ENCODE measurements around the gene PRDM7. TPM values are rescaled to one million over a fixed set of nuclear protein-coding genes. Genes with fewer than 3 reads are reported as not detected.

PRDM7 gene
- total RNA-seq, 1 experiment from 2014 or later, result not detected

DNA sequence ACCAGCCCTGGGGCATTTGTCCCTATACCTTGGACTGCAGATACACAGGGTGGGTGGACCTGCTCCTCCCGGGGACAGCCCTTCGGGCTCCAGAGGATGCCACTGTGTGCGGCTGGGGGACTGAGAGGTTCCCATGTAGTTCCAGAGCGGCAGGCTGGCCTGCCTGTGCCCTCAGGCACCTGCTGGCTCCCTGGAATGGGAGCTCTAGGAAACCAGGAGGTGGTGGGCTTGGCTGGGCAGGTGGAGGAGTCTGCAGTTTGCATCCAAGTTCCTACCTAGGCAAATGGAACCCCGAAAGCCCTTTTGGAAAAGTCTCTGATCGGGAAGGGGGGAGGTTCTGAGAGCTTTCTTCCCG, 58.9 kb downstream of the PRDM7 start:
- Mint-ChIP-seq H3K27ac (ENCODE audit: low read depth, unreplicated experiment) (no peak overlapping the region), H3K36me3 (ENCODE audit: insufficient read depth, unreplicated experiment) (no peaks in the 10 kb centered on the region)
- intact Hi-C loops (cut with micrococcal nuclease), result no loop called here

DNA sequence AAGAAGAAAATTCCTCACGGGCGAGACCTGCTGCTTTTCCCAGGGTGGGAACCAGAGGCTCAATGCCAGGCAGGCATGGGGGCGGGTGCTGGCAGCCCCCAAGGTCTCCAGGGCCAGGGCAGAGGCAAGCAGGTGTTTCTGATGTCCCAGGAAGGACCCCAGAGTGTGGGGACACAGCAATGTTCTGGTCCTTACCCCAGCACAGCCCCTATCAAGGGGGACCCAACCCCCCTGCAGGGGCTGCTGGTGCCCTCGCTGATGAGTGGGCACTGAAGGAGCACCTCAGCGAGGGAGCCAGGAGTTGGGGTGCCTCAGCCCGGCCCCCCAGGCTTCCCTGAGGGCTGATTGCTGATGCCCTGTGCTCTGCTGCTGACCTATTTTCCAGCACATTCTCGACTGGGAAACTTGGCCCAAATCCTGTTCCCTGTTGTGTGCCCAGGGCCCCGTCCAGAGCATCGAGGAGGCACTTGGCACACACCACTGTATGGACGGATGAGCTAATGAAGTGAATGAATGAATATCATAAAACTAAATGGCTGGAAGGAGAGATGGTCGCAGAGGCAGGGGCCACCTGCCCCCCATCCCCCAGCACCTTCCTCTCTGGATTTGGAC, 60.7 kb downstream of the PRDM7 start:
- BruUV-seq (replicated peaks), result no TSS peak
- CTCF ChIA-PET, result interaction anchor here (0.6 kb wide), 1 partner anchor 14 kb away, joined by 4 read pairs; no protein-coding TSS in a partner anchor
- Mint-ChIP-seq H3K27ac (ENCODE audit: low read depth, unreplicated experiment) (no peak overlapping the region), H3K4me1 (ENCODE audit: insufficient read depth, unreplicated experiment) (peaks cover 5% of the 10 kb centered on the region), H3K9me3 (ENCODE audit: unreplicated experiment) (no peaks in the 10 kb centered on the region), H3K4me3 (ENCODE audit: unreplicated experiment) (no peak overlapping the region), H3K27me3 (ENCODE audit: insufficient read depth, unreplicated experiment) (no peaks in the 10 kb centered on the region), H3K36me3 (ENCODE audit: insufficient read depth, unreplicated experiment) (no peaks in the 10 kb centered on the region)
- POLR2A ChIA-PET, result no interaction called here
- intact Hi-C loops (cut with micrococcal nuclease), result no loop called here
- TF ChIP-seq, protein P1, sequence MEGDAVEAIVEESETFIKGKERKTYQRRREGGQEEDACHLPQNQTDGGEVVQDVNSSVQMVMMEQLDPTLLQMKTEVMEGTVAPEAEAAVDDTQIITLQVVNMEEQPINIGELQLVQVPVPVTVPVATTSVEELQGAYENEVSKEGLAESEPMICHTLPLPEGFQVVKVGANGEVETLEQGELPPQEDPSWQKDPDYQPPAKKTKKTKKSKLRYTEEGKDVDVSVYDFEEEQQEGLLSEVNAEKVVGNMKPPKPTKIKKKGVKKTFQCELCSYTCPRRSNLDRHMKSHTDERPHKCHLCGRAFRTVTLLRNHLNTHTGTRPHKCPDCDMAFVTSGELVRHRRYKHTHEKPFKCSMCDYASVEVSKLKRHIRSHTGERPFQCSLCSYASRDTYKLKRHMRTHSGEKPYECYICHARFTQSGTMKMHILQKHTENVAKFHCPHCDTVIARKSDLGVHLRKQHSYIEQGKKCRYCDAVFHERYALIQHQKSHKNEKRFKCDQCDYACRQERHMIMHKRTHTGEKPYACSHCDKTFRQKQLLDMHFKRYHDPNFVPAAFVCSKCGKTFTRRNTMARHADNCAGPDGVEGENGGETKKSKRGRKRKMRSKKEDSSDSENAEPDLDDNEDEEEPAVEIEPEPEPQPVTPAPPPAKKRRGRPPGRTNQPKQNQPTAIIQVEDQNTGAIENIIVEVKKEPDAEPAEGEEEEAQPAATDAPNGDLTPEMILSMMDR (IDR thresholded peaks at IDR 0.05; ENCODE audit: unreplicated experiment), result no peak
- DNase-seq (ENCODE audit: unreplicated experiment), result no peak

More for the DNA sequence above, 58.9 kb downstream of the PRDM7 start:
- Mint-ChIP-seq H3K4me1 (ENCODE audit: insufficient read depth, unreplicated experiment) (peaks cover 5% of the 10 kb centered on the region), H3K27me3 (ENCODE audit: insufficient read depth, unreplicated experiment) (no peaks in the 10 kb centered on the region), H3K4me3 (ENCODE audit: unreplicated experiment) (peak overlapping the region; percentile 71), H3K9me3 (ENCODE audit: unreplicated experiment) (no peaks in the 10 kb centered on the region)
- BruUV-seq (replicated peaks), result no TSS peak
- TF ChIP-seq, protein P1 (IDR thresholded peaks at IDR 0.05; ENCODE audit: unreplicated experiment), result no peak
- peak; percentile 6 for DNase-seq (ENCODE audit: unreplicated experiment)
- POLR2A ChIA-PET, result interaction anchor here (2.1 kb wide), 1 partner anchor 45 kb away, joined by 5 read pairs; no protein-coding TSS in a partner anchor
- CTCF ChIA-PET, result interaction anchor here (0.6 to 1.3 kb wide), 3 partner anchors 26 to 318 kb away, joined by 3 to 4 read pairs (median 3); no protein-coding TSS in a partner anchor

DNA sequence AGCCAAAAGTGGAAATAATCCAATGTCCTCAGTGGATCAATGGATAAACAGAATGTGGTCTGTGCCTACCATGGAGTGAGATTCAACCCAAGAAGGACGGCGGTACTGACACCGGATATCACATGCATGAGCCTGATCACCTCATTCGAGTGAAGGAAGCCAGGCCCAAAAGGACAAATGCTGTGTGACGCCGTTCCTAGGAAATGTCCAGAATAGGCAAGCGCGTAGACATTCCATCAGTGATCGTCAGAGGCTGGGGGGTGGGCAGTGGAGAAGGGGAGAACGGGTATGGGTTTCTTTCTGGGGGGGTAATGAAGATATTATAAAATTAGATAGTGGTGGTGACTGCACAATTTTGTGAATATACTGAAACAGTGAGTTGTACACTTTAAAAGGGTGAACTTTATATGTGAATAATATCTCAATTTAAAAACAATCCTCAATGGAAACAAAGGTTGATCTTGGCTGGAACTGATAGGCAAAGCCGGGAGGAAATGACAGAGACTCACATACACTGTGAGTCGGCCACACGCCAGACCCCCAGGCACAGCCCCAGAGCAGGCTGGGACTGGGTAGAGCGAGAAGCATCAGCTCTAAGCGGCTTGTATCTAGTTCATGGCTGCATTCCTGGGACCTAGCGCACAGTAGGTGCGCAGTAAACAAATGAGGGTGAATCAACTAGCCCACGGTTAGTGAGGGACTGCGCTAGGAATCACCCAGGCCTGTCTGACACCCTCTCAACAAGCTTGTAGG, 61.4 kb downstream of the PRDM7 start:
- no peak overlapping the region for H3K4me3 Mint-ChIP-seq (ENCODE audit: unreplicated experiment)
- CTCF ChIA-PET, result interaction anchor here (0.6 kb wide), 1 partner anchor 14 kb away, joined by 4 read pairs; no protein-coding TSS in a partner anchor
- H3K27ac Mint-ChIP-seq (ENCODE audit: low read depth, unreplicated experiment), result no peak overlapping the region
- BruUV-seq (replicated peaks), result no TSS peak
- no peaks in the 10 kb centered on the region for H3K36me3 Mint-ChIP-seq (ENCODE audit: insufficient read depth, unreplicated experiment)
- H3K9me3 Mint-ChIP-seq (ENCODE audit: unreplicated experiment), result no peaks in the 10 kb centered on the region
- intact Hi-C loops (cut with micrococcal nuclease), result no loop called here
- no peaks in the 10 kb centered on the region for H3K27me3 Mint-ChIP-seq (ENCODE audit: insufficient read depth, unreplicated experiment)
- POLR2A ChIA-PET, result interaction anchor here (0.5 kb wide), 1 partner anchor 10 kb away, joined by 3 read pairs; no protein-coding TSS in a partner anchor
- TF ChIP-seq, protein P1 (IDR thresholded peaks at IDR 0.05; ENCODE audit: unreplicated experiment), result no peak
- DNase-seq (ENCODE audit: unreplicated experiment), result no peak
- H3K4me1 Mint-ChIP-seq (ENCODE audit: insufficient read depth, unreplicated experiment), result peaks cover 5% of the 10 kb centered on the region

DNA sequence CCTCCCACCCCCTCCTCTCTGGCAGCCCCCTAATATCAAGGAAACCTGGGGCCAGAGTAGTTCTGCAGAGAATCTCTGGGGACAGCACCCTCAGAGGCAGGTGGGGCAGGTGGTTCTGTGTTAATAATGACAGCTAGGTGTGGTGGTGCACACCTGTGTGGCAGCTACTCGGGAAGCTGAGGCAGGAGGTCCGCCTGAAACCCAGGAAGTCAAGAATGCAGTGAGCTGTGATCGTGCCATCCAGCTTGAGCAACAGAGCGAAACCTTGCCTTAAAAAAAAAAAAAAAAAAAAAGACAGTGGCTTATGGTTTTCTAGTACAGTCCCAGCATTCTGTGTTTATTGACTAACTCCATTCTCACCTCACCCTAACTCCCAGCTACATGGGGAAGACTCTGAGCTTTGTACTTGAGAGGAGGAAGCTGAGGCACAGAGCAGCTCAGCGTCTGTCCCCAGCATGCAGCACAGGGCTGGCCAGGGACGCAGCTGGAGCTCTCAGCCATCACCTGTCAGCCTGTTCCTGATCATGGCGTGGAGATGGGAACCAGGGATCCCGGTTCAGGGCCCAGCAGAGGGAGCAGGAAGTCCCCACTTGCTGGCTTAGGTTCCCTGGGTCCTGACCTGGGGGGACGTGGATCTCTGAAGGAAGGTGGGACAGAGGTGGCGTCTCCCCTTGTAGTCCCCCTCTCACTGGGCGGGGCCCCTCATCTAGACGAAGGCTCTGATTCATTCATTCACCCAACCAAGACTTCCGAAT, 64.0 kb downstream of the PRDM7 start:
- Mint-ChIP-seq H3K27ac (ENCODE audit: low read depth, unreplicated experiment) (no peak overlapping the region), H3K4me3 (ENCODE audit: unreplicated experiment) (no peak overlapping the region), H3K9me3 (ENCODE audit: unreplicated experiment) (no peaks in the 10 kb centered on the region), H3K36me3 (ENCODE audit: insufficient read depth, unreplicated experiment) (no peaks in the 10 kb centered on the region), H3K4me1 (ENCODE audit: insufficient read depth, unreplicated experiment) (no peaks in the 10 kb centered on the region), H3K27me3 (ENCODE audit: insufficient read depth, unreplicated experiment) (no peaks in the 10 kb centered on the region)
- no peak for DNase-seq (ENCODE audit: unreplicated experiment)
- TF ChIP-seq, protein P1 (IDR thresholded peaks at IDR 0.05; ENCODE audit: unreplicated experiment), result no peak
- no TSS peak for BruUV-seq (replicated peaks)
- intact Hi-C loops (cut with micrococcal nuclease), result no loop called here
- CTCF ChIA-PET, result no interaction called here
- POLR2A ChIA-PET, result no interaction called here
